NT2/D1 (cell line): ENCODE data around the gene KRT72.

Source experiments
- DNase-seq: peaks from one replicate; pipeline ENCODE4 v3.0.0-alpha.2; 2011; ENCODE audit warnings: low read depth, low spot score
- H3K27me3 ChIP-seq: 2 replicates; pipeline ENCODE4 v1.6.0; 2011; ENCODE audit warnings: mild to moderate bottlenecking; ENCODE audit not compliant: insufficient read length, insufficient read depth
- H3K36me3 ChIP-seq: 2 replicates; pipeline ENCODE4 v1.6.1; 2011; ENCODE audit warnings: mild to moderate bottlenecking, low read length, mixed read lengths; ENCODE audit not compliant: insufficient read depth, insufficient read length
- H3K4me1 ChIP-seq: 2 replicates; pipeline ENCODE4 v1.5.1; 2011; ENCODE audit not compliant: insufficient read depth, insufficient read length
- H3K4me3 ChIP-seq: 2 replicates; pipeline ENCODE4 v1.5.1; 2011; ENCODE audit warnings: low read depth; ENCODE audit not compliant: insufficient read length
- H3K9ac ChIP-seq: 2 replicates; pipeline ENCODE4 v1.6.0; 2011; ENCODE audit warnings: low read depth; ENCODE audit not compliant: insufficient read length
- H3K9me3 ChIP-seq: 2 replicates; pipeline ENCODE4 v1.5.1; 2011; ENCODE audit warnings: mild to moderate bottlenecking, low read length; ENCODE audit not compliant: insufficient read depth
- SUZ12 ChIP-seq: IDR thresholded peaks from 2 replicates; pipeline ENCODE4 v1.6.1; 2011; ENCODE audit not compliant: insufficient read length, insufficient read depth; ENCODE audit errors: extremely low read depth
- YY1 ChIP-seq: IDR thresholded peaks from 2 replicates; pipeline ENCODE4 v1.6.1; 2011; ENCODE audit not compliant: insufficient read length, insufficient read depth
- ZNF274 ChIP-seq: IDR thresholded peaks from 2 replicates; pipeline ENCODE4 v1.6.1; 2011; ENCODE audit warnings: mild to moderate bottlenecking, low read depth, low read length

KRT72 gene

DNA sequence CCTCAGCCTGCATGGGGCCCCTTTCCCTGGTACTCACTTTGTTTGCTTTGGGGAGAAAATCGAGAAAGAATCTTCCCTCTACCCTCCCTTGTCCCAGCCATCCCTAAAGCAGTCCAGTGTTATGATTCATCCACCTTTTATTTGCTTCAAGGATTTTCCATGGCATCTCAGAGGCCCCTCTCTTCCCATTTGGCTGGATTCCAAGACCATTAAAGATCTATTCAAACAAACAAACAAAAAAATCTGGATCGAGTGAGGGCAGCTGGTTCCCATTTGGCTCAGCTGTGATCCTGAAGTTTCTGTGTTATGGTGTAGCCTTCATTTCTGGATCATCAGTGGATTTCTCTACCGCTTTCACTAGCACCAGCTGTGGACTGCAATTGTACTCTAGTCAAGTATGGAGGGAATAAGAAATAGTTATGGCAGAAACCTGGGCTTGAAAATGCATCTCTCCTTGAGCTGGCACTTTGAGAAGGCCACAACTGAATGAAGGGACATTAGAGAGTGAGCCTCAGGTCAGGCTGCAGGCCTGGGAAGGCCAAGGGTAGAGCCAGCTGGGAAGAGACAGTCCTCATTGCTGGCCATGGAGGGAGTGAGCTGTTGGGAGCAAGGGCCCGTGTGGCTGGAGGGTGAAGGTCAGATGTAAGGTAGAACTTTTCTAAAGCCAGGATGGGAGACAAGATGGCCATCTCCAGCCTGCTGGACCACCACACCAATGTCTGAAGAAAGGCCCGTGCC is 62.0 kb downstream of the KRT72 start:
- no peaks in the 10 kb centered on the region for H3K27me3 ChIP-seq
- no peak for TF ChIP-seq YY1
- no peak for TF ChIP-seq ZNF274
- no peak for TF ChIP-seq SUZ12
- H3K9me3 ChIP-seq = no peaks in the 10 kb centered on the region
- H3K4me1 ChIP-seq = peaks cover 2% of the 10 kb centered on the region
- no peak overlapping the region for H3K4me3 ChIP-seq
- no peak overlapping the region for H3K9ac ChIP-seq
- no peak for DNase-seq
- H3K36me3 ChIP-seq = no peaks in the 10 kb centered on the region

DNA sequence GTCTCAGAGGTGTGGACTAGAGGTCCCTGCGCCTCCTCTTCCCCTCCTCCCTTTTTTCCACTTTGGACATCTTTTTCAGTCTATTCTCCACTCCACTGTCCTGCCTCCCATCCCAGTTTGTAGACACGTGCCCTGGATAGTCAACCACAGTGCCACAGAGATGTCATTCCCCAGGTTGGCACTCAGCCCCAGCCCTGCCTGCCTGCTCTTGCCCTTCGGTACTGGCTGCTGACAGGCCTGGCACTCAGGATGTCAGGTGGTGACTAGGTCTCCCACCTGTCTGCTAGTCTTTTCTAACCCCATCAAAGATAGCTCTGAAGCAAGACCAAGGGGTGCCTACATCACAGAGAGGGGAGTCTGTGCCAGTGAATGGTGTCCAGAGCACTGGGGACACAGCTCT is 64.2 kb downstream of the KRT72 start:
- Histone ChIP-seq H3K36me3 (no peaks in the 10 kb centered on the region), H3K4me1 (peaks cover 2% of the 10 kb centered on the region), H3K9me3 (no peaks in the 10 kb centered on the region), H3K4me3 (no peak overlapping the region), H3K9ac (no peak overlapping the region), H3K27me3 (no peaks in the 10 kb centered on the region)
- TF ChIP-seq ZNF274 (no peak), SUZ12 (no peak), YY1 (no peak)
- no peak for DNase-seq
